Right lobe of liver (tissue), 4 donors: Measurements from ENCODE around the gene SRPK3.

ENCODE experiments used
- POLR2A ChIP-seq: fragments of 450-650 bp; IDR thresholded peaks from one replicate; pipeline ENCODE4 v1.6.1; 2017; ENCODE audit warnings: antibody characterized with exemption, mild to moderate bottlenecking
- TF ChIP-seq, protein P1 (sequence below), 4 donors: fragments of 200-600 bp in 3 of 4; fragments of 450-650 bp in 1 of 4; IDR thresholded peaks; one replicate each; pipeline versions ENCODE4 v1.5.1 to v1.8.0; 2016 to 2022; ENCODE audit warnings: antibody characterized with exemption in 4 of 4, mild to moderate bottlenecking in 2 of 4
- donor health status: DM: no; HTN: no; CAD: no.
- donor health status: DM: no; HTN: no; CAD: no.
- donor health status: DM: no; HTN: yes; CAD: no.

DNA sequence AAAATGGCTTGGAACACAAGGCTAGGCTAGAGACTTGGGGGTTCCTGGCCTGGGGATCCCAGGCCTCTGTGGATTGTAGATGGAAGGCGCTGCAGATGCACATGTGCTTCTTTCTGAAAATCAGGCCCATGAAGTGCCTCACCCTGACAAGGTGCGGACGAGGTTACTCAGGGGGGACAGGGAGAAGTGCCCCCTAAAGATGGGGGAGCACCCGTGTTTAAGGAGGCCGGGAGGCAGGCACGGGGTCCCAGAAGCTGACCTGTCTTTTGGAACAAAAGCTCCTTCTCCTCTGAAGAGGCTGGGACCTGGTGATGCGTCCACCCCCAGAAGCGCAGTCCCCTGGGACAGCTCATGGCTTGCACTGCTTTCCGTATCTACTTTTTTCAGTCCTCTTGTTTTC is 47.1 kb downstream of the SRPK3 start:
- TF ChIP-seq, protein P1, sequence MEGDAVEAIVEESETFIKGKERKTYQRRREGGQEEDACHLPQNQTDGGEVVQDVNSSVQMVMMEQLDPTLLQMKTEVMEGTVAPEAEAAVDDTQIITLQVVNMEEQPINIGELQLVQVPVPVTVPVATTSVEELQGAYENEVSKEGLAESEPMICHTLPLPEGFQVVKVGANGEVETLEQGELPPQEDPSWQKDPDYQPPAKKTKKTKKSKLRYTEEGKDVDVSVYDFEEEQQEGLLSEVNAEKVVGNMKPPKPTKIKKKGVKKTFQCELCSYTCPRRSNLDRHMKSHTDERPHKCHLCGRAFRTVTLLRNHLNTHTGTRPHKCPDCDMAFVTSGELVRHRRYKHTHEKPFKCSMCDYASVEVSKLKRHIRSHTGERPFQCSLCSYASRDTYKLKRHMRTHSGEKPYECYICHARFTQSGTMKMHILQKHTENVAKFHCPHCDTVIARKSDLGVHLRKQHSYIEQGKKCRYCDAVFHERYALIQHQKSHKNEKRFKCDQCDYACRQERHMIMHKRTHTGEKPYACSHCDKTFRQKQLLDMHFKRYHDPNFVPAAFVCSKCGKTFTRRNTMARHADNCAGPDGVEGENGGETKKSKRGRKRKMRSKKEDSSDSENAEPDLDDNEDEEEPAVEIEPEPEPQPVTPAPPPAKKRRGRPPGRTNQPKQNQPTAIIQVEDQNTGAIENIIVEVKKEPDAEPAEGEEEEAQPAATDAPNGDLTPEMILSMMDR (IDR thresholded peaks at IDR 0.05), result no peak
- no peak for TF ChIP-seq POLR2A
